Type B pancreatic cell (in vitro differentiated cells): ENCODE data around the gene DTNA. TPM values are rescaled to one million over a fixed set of nuclear protein-coding genes. Genes with fewer than 3 reads are reported as not detected.

ENCODE experiments used
- DNase-seq: peaks from one replicate; pipeline ENCODE4 v3.0.0; 2021; ENCODE audit warnings: mixed read lengths; ENCODE audit not compliant: unreplicated experiment; ENCODE audit errors: extremely low spot score
- H3K27ac Mint-ChIP-seq: 2 replicates; pipeline ENCODE4 v1.8.0; 2021; ENCODE audit warnings: mild to moderate bottlenecking, mixed read lengths
- H3K27me3 Mint-ChIP-seq: 2 replicates; pipeline ENCODE4 v1.8.0; 2021; ENCODE audit warnings: mixed read lengths
- H3K36me3 Mint-ChIP-seq: 2 replicates; pipeline ENCODE4 v1.8.0; 2021; ENCODE audit warnings: mixed read lengths
- H3K4me1 Mint-ChIP-seq: one replicate; pipeline ENCODE4 v1.8.0; 2021; ENCODE audit warnings: mixed read lengths; ENCODE audit not compliant: unreplicated experiment
- H3K4me3 Mint-ChIP-seq: 2 replicates; pipeline ENCODE4 v1.8.0; 2021; ENCODE audit warnings: mild to moderate bottlenecking, mixed read lengths
- H3K9me3 Mint-ChIP-seq: 2 replicates; pipeline ENCODE4 v1.8.0; 2021; ENCODE audit warnings: mixed read lengths
- CTCF ChIP-seq: fragments of 200-600 bp; sonication (generic); conservative IDR thresholded peaks from 2 replicates; pipeline ENCODE4 v1.5.0; 2021; ENCODE audit warnings: antibody characterized with exemption, mild to moderate bottlenecking
- total RNA-seq: library from RNA; stranded (reverse); gene quantifications from 2 replicates; pipeline ENCODE4 v1.2.1, GENCODE V29; 2021; ENCODE audit warnings: low replicate concordance

Gene DTNA
- total RNA-seq, 1 donor from 2014 or later: 23.6 TPM

- H3K27ac Mint-ChIP-seq: no peak overlapping the region
- H3K4me3 Mint-ChIP-seq: no peak overlapping the region
Observed at GRCh38 chr18:34871435-34871834, 161.3 kb downstream of the DTNA start.

GRCh38 chr18:34872066-34872465 lies 162.0 kb downstream of the DTNA start:
- Mint-ChIP-seq H3K9me3 (no peaks in the 10 kb centered on the region), H3K4me3 (no peak overlapping the region), H3K27ac (no peak overlapping the region), H3K36me3 (no peaks in the 10 kb centered on the region), H3K4me1 (peaks cover 4% of the 10 kb centered on the region), H3K27me3 (no peaks in the 10 kb centered on the region)
- DNase-seq: no peak
- no peak for TF ChIP-seq CTCF

More at GRCh38 chr18:34871435-34871834, 161.3 kb downstream of the DTNA start:
- no peaks in the 10 kb centered on the region for H3K27me3 Mint-ChIP-seq
- H3K4me1 Mint-ChIP-seq: peaks cover 4% of the 10 kb centered on the region
- H3K9me3 Mint-ChIP-seq: no peaks in the 10 kb centered on the region
- no peak for DNase-seq
- no peaks in the 10 kb centered on the region for H3K36me3 Mint-ChIP-seq
- no peak for TF ChIP-seq CTCF

- no peak overlapping the region for H3K27ac Mint-ChIP-seq
- no peaks in the 10 kb centered on the region for H3K4me1 Mint-ChIP-seq
- no peaks in the 10 kb centered on the region for H3K27me3 Mint-ChIP-seq
- H3K36me3 Mint-ChIP-seq: no peaks in the 10 kb centered on the region
- TF ChIP-seq CTCF: no peak
- no peak for DNase-seq
- no peaks in the 10 kb centered on the region for H3K9me3 Mint-ChIP-seq
- H3K4me3 Mint-ChIP-seq: no peak overlapping the region
Observed at GRCh38 chr18:34873986-34874580, 164.0 kb downstream of the DTNA start.

GRCh38 chr18:34875150-34875549 lies 165.1 kb downstream of the DTNA start:
- no peak overlapping the region for H3K27ac Mint-ChIP-seq
- H3K9me3 Mint-ChIP-seq: no peaks in the 10 kb centered on the region
- H3K27me3 Mint-ChIP-seq: no peaks in the 10 kb centered on the region
- no peak for TF ChIP-seq CTCF
- no peak overlapping the region for H3K4me3 Mint-ChIP-seq
- no peaks in the 10 kb centered on the region for H3K4me1 Mint-ChIP-seq
- H3K36me3 Mint-ChIP-seq: no peaks in the 10 kb centered on the region
- DNase-seq: no peak

GRCh38 chr18:34880403-34880802 lies 170.3 kb downstream of the DTNA start:
- Mint-ChIP-seq H3K36me3 (peaks cover 3% of the 10 kb centered on the region), H3K4me3 (no peak overlapping the region), H3K4me1 (no peaks in the 10 kb centered on the region), H3K9me3 (no peaks in the 10 kb centered on the region), H3K27ac (no peak overlapping the region), H3K27me3 (no peaks in the 10 kb centered on the region)
- TF ChIP-seq CTCF: no peak
- DNase-seq: no peak
